ENCODE results near the gene JAK1. TPM values are rescaled to one million over a fixed set of nuclear protein-coding genes. Genes with fewer than 3 reads are reported as not detected.

Gene JAK1
- total and polyA plus RNA-seq, 10 of the 15 experiments (the other 5 are each of a cell fraction or from before 2014, with no cell fraction given), result 9.6 to 45.5 (median 35.7) TPM

- no peak for TF ChIP-seq ZBTB4 (CRISPR knock-in tag; IDR thresholded peaks at IDR 0.05)
- TF ChIP-seq ETV6 (conservative IDR thresholded peaks at IDR 0.05 in 1 of 2, IDR thresholded peaks at IDR 0.05 in 1 of 2; ENCODE audit: borderline replicate concordance in 1 of 2, low read depth in 1 of 2), result peak in 1 of 2 experiments; percentile 99; a peak in 2 of 4 replicates
- TF ChIP-seq ZNF687 (IDR thresholded peaks at IDR 0.05), result no peak
- TF ChIP-seq CEBPB (IDR thresholded peaks at IDR 0.05; ENCODE audit: borderline replicate concordance in 1 of 2, low read depth in 2 of 2, low read length in 2 of 2), result no peak
- TF ChIP-seq BCL3 (IDR thresholded peaks at IDR 0.05; ENCODE audit: borderline replicate concordance, insufficient read depth, low read depth, low read length, poor library complexity, severe bottlenecking), result peak; percentile 27
- peak; percentile 66; the same call in 1 of the 2 replicates for TF ChIP-seq SMARCA5 (IDR thresholded peaks at IDR 0.05)
Measured at GRCh38 chr1:64864018-64864940, 102.1 kb downstream of the JAK1 start (continued).
